Small intestine (tissue), 7 donors: ENCODE data around the gene MSANTD2. TPM values are rescaled to one million over a fixed set of nuclear protein-coding genes. Genes with fewer than 3 reads are reported as not detected.

Source experiments
- DNase-seq, 2 donors: peaks; one replicate each; pipeline versions ENCODE4 v3.0.0 to v3.0.0-alpha.2; 2013
- FAIRE-seq: peaks from 2 replicates; lab custom pipeline; 2012; peaks lifted over from hg19 to GRCh38; lab: Jason Lieb, UNC
- H3K27ac ChIP-seq, 3 donors: one replicate each; pipeline ENCODE4 v1.5.1; 2013; ENCODE audit warnings: low read length in 2 of 3, mild to moderate bottlenecking in 2 of 3, control low read depth in 1 of 3, inconsistent platforms in 1 of 3, low read depth in 1 of 3, moderate library complexity in 1 of 3
- H3K27me3 ChIP-seq, 3 donors: one replicate each; pipeline ENCODE4 v1.6.1; 2013; ENCODE audit warnings: low read length in 3 of 3, inconsistent platforms in 1 of 3; ENCODE audit not compliant: control insufficient read depth in 3 of 3, insufficient read depth in 3 of 3
- H3K36me3 ChIP-seq, 3 donors: one replicate each; pipeline ENCODE4 v1.6.1; 2013; ENCODE audit warnings: low read length in 3 of 3, inconsistent platforms in 1 of 3, low read depth in 1 of 3, mild to moderate bottlenecking in 1 of 3, moderate library complexity in 1 of 3; ENCODE audit not compliant: control insufficient read depth in 3 of 3, insufficient read depth in 2 of 3
- H3K4me1 ChIP-seq, 3 donors: one replicate each; pipeline ENCODE4 v1.6.1; 2013; ENCODE audit warnings: low read length in 2 of 3, inconsistent platforms in 1 of 3, low read depth in 1 of 3, mild to moderate bottlenecking in 1 of 3, moderate library complexity in 1 of 3; ENCODE audit not compliant: control insufficient read depth in 3 of 3, insufficient read depth in 2 of 3
- H3K4me3 ChIP-seq, 3 donors: one replicate each; pipeline ENCODE4 v1.5.1; 2013; ENCODE audit warnings: low read length in 3 of 3, control low read depth in 1 of 3, inconsistent platforms in 1 of 3, low read depth in 1 of 3, mild to moderate bottlenecking in 1 of 3, moderate library complexity in 1 of 3
- H3K9me3 ChIP-seq, 2 donors: one replicate each; pipeline ENCODE4 v1.6.1; 2013; ENCODE audit warnings: low read depth in 1 of 2, low read length in 1 of 2; ENCODE audit not compliant: control insufficient read depth in 2 of 2, insufficient read depth in 1 of 2
- WGBS, 3 donors: extraction: QIAGEN DNeasy Blood & Tissue Kit; methylation state at CpG; one replicate each; pipeline ENCODE4 v1.1.7; 2013; 5-methylcytosine and 5-hydroxymethylcytosine counted together
- polyA plus RNA-seq, 4 donors: library from polyadenylated mRNA; stranded (reverse) in 3 of 4; unstranded in 1 of 4; fragments of 200-250 nt in 3 of 4; fragments of 120-200 nt in 1 of 4; gene quantifications; one replicate each; pipeline versions ENCODE4 v1.2.1 to v1.2.3, GENCODE V29; 2013
- donor health status: healthy with polysubstance abuse.
- donor health status: control.
- donor health status: control.
- donor health status: Bipolar disorder and iron deficiency.
- donor health status: healthy.

Gene MSANTD2
- polyA plus RNA-seq, 4 donors, result 4.4 to 19.9 (median 6.4) TPM

DNA sequence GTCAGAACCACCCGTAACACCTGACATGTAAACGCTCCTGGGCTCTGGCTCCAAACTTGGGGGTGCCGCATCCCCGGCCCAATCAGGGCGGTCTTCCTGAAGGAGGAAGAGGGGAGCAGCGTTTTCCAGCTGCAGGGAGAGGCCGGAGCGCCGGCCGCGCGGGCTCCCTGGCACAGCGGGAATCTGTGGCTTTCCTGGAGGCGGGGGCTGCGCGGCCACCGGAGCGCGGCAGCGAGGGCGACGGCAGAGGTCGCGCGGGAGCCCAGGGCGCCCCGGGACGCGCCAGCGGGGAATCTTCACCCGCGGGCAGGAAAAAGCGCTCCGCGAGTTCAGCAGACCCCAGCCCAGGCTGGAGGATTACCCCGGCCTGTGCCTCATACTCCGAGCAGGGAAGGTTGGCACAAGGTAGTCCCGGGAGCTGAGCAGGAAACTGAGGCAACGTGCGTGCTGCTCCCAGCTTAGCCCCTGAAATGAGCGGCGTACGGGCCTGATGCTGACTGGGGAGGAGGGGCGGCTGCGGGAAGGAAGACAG, 37.5 kb downstream of the MSANTD2 start:
- Histone ChIP-seq H3K4me3 (peak overlapping the region; percentile 49 to 60 (median 55)), H3K4me1 (peaks cover 0 to 40% (median 4%) of the 10 kb centered on the region in 3 donors), H3K27ac (peak overlapping the region in 1 of 3 donors; percentile 57), H3K27me3 (peaks cover 0 to 53% (median 15%) of the 10 kb centered on the region in 3 donors), H3K36me3 (peaks cover 0 to 11% (median 0%) of the 10 kb centered on the region in 3 donors), H3K9me3 (peaks cover 0 to 6% of the 10 kb centered on the region in 2 donors)
- DNase-seq, result peak; percentile 40 to 47
- 1% methylated on average over 42 to 45 of the region's 45 CpGs for WGBS, 3 donors
- FAIRE-seq, result no peak

DNA sequence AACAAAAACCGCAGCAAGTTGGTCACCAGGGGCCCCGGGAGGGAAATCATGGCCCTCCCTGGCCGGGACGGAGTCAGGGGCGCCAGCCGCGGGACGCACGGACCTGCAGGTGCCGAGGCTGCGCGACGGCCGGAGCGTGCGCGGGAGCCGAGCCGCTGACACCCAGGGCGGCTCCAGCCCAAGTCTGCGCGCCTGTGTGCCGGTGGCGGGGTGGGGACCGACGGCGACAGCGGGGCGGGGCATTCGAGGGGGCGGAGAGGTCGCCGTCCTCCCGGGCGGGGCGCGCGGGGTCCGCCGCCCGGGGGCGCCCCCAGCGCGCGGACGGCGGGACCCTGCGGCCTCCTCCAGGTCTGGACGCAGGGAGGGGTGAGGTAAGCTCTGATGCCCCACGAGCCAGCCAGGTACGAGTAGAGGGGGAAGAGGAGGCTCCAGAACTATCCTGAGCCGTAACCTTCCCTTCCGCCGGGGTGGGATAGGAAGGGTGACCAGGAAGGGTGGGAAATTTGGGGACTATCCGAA, 38.0 kb downstream of the MSANTD2 start, which contains the start of gene ESAM:
Gene ESAM, minus strand, starts transcription at position 186 of the 519 bp plus-strand sequence. Its CDS starts 136 bp downstream, at position 50.
- peak within 1 kb of the TSS; percentile 49 to 60 (median 55) for H3K4me3 ChIP-seq
- peaks cover 0 to 40% (median 4%) of the 10 kb centered on the region in 3 donors for H3K4me1 ChIP-seq
- H3K27ac ChIP-seq, result peak within 1 kb of the TSS in 2 of 3 donors; percentile 35 to 57
- 1% methylated on average over 24 to 55 of the region's 55 CpGs for WGBS, 3 donors
- peaks cover 0 to 58% (median 15%) of the 10 kb centered on the region in 3 donors for H3K27me3 ChIP-seq
- no peak for FAIRE-seq
- peaks cover 0 to 6% of the 10 kb centered on the region in 2 donors for H3K9me3 ChIP-seq
- DNase-seq, result peak; percentile 61 to 73
- H3K36me3 ChIP-seq, result peaks cover 0 to 6% (median 0%) of the 10 kb centered on the region in 3 donors

DNA sequence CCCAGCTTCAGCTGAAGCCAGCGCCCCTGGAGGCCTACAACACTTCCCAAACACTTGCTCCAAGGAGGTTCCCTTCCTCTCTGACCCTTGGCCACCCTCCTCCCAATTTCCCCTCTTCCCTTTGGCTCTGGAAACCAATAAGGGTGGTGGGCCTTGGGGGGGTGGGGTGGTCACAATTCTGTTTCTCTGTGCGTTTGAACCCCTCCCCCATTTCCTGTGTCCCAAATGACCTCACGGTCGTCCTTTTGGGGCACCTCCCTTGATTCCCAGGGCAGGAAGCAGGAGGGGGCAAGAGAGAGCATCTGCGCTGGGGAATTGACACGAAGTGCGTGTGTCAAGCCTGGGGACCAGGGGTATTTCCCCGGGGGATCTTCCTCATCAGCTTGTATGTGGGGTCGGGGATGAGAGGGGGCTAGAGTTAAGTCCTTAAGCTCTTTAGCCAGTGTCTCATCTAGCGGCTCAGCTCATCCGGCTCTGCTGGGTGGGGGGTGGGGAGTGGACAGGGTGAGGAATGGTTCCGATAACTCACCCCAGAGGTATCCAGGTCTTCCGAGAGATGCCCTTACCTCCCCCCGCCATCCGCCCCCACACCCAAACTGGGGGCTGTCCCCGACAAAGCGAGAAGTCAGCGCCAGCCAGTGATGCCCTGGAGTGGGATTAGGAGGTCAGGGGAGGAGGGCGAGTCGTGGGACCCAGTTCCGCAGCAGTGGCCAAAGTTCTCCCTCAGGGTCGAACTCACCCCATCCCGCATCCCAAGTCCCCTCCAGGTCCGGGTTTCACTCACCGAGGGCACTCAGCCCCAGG, 38.7 kb downstream of the MSANTD2 start:
- H3K36me3 ChIP-seq, result peaks cover 0 to 3% (median 0%) of the 10 kb centered on the region in 3 donors
- peaks cover 0 to 6% of the 10 kb centered on the region in 2 donors for H3K9me3 ChIP-seq
- peak overlapping the region; percentile 43 to 60 (median 55) for H3K4me3 ChIP-seq
- FAIRE-seq (no peak), DNase-seq (no peak)
- H3K4me1 ChIP-seq, result peaks cover 0 to 40% (median 4%) of the 10 kb centered on the region in 3 donors
- peaks cover 0 to 65% (median 15%) of the 10 kb centered on the region in 3 donors for H3K27me3 ChIP-seq
- WGBS, 3 donors, result 11 to 23% (median 23%) methylated on average over 22 to 25 of the region's 25 CpGs
- peak overlapping the region in 2 of 3 donors; percentile 35 to 56 for H3K27ac ChIP-seq

DNA sequence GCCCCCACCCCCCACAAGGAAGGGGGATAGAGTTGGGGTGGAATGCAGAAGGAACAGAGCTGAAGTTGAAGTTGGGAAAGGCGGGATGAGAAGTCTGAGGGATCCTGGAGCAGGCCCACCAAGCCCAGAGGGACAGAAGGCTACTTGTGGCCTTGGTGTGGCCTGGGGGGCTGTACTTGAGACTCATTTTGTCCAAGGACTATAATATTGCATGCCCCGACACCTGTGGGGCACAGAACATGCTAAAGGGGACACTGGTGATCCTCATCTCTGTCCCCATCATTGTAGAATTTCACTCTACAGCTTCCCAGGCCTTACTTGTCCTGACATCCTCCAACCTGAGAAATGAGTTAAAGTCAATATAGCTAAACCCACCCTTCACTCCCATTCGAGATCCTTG, 39.4 kb downstream of the MSANTD2 start:
- peaks cover 0 to 40% (median 4%) of the 10 kb centered on the region in 3 donors for H3K4me1 ChIP-seq
- H3K36me3 ChIP-seq, result peaks cover 0 to 3% (median 0%) of the 10 kb centered on the region in 3 donors
- WGBS, 3 donors, result 68 to 84% (median 84%) methylated on average over 3 of the region's 3 CpGs
- H3K4me3 ChIP-seq, result peak overlapping the region in 1 of 3 donors; percentile 43
- peak overlapping the region in 1 of 3 donors; percentile 56 for H3K27ac ChIP-seq
- DNase-seq (no peak), FAIRE-seq (no peak)
- peaks cover 0 to 6% of the 10 kb centered on the region in 2 donors for H3K9me3 ChIP-seq
- H3K27me3 ChIP-seq, result peaks cover 0 to 72% (median 15%) of the 10 kb centered on the region in 3 donors

DNA sequence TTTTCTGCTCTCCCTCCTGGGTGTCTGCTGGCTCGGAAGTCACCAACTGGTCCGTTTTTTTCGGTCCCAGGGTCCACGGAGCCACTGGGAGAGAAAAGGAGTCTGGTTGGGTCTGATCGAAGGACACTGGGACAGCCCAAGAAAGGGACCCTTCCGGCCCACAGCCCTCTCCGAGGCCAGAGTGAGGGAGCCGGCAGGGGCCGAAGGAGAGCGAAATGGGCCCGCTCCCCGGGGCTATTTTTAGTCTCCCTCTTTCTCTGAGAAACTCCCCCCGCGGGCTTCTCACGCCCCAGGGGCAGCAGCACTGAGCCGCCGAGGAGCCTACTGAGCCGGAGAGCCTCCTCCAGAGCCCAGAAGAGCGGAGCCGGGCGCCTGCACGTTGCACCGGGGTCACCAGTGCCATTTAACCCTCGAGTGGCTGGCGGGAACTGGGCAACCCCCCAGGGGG, 40.0 kb downstream of the MSANTD2 start:
- H3K27ac ChIP-seq, result peak overlapping the region in 2 of 3 donors; percentile 15 to 56
- H3K36me3 ChIP-seq, result no peaks in the 10 kb centered on the region
- FAIRE-seq, result no peak

DNA sequence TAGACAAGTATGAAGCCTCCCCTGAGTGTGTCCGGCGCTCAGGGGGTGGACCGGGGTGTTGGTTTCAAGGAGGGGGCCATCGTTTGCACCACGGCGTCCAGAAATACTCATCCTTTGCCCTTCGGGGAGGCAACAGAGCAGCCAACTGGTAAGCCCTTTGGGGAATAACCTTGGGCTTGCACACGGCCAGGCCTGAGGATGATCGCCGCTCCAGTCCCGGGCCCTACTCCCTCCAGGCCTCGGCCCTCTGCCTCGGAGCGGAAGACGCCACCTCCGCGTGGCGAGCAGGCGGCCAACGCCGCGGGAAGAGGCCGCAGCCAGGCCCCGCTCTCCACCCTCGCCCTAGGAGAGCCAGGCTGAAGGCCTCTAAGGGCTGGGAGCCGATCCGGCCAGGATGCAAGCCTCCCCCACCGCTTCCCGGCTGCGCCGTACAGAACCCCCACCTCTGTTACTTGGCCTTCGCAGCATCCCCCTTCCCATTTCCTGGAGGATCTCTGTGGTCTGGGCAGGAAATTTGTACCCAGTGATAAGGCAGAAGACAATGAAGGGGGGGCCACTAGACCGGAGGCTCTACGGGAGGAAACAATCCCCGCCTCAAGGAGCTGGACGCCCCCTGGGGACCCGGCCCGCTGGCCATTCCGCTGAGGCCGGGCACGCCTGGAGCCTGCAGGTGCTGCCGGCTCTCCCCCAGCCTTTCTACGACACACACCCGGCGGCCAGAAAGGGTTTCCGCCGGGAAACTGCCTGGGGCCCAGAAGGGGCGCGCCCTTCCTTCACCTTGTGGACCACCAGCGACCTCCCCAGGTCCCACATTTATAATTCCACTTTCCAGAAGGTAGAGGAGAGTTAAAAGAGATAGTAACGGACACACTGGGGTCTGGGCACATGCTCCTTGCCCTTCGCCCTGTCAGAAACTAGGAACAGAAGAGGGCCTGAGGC, 40.7 kb downstream of the MSANTD2 start:
- DNase-seq (no peak), FAIRE-seq (no peak)
- Histone ChIP-seq H3K4me3 (peak overlapping the region in 1 of 3 donors; percentile 43), H3K4me1 (peaks cover 0 to 40% (median 4%) of the 10 kb centered on the region in 3 donors), H3K27me3 (peaks cover 0 to 80% (median 15%) of the 10 kb centered on the region in 3 donors), H3K27ac (peak overlapping the region in 1 of 3 donors; percentile 72), H3K36me3 (no peaks in the 10 kb centered on the region), H3K9me3 (peaks cover 0 to 6% of the 10 kb centered on the region in 2 donors)
- WGBS, 3 donors, result 17 to 40% (median 25%) methylated on average over 48 to 52 of the region's 52 CpGs

More for the DNA sequence above, 40.0 kb downstream of the MSANTD2 start:
- peaks cover 0 to 40% (median 4%) of the 10 kb centered on the region in 3 donors for H3K4me1 ChIP-seq
- H3K27me3 ChIP-seq, result peaks cover 0 to 75% (median 15%) of the 10 kb centered on the region in 3 donors
- peak overlapping the region in 1 of 3 donors; percentile 43 for H3K4me3 ChIP-seq
- peaks cover 0 to 6% of the 10 kb centered on the region in 2 donors for H3K9me3 ChIP-seq
- DNase-seq, result no peak
- 22 to 45% (median 45%) methylated on average over 25 of the region's 25 CpGs for WGBS, 3 donors

DNA sequence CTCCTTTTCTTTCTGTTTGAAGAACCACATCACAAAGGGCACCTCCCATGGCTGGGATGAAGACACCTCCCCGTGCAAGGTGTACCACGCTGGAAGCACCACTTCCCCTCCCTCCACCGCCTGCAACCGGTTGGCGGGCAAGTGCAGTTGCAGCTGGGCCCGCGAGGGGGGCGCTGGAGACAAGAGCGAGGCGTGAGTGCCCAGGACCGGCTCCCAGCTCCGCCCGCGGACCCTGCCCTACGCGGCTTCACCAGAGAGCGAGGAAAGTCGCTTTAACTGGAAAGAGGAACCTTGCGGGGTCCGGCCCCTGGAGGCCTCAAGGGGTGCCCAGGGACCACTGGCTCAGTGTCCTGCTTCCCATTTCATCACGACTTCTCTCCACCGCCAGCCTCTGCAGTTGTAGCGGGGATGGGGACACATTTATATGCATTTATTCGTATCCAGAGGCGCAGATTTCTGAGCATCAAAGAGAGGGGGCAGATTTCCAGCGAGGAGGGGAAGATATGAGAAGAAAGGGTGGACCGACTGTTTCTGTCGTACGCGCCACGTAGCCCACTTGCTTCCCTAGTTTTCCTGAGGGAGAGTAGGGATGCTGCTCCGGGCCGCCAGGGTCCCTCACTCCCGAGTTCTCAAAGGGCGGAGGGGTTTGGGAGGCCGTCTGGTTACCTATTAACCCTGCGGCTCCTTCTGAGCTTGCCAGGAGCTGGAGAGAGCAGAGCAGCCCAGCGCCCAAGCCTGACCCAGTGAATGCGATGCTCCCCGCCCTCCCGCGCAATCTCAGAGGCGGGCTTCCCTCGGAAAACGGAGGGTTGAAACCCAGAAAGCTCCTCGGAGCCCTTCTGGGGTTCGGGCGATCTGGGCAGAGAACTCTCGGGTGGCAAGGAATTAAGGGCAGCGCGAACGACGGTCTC, 41.6 kb downstream of the MSANTD2 start:
- 2 to 10% (median 7%) methylated on average over 52 to 53 of the region's 53 CpGs for WGBS, 3 donors
- Histone ChIP-seq H3K27ac (peak overlapping the region in 2 of 3 donors; percentile 38 to 72), H3K27me3 (peaks cover 0 to 88% (median 15%) of the 10 kb centered on the region in 3 donors), H3K4me3 (peak overlapping the region in 2 of 3 donors; percentile 18 to 30), H3K4me1 (peaks cover 0 to 40% (median 4%) of the 10 kb centered on the region in 3 donors), H3K36me3 (no peaks in the 10 kb centered on the region), H3K9me3 (peaks cover 0 to 6% of the 10 kb centered on the region in 2 donors)
- peak; percentile 85 to 92 for DNase-seq
- FAIRE-seq, result no peak
